GM19438 (cell line): ENCODE data around the gene BTF3L4.
"Not testable (repeated sequence)": the region's sequence is repeated elsewhere in the genome, so short reads cannot be mapped to it uniquely, and the experiment has no call there.

ENCODE experiments used
- ATAC-seq: cut with Tn5 transposase; IDR thresholded peaks from one replicate; pipeline ENCODE4 v1.9.1; 2021; ENCODE audit warnings: low read depth; ENCODE audit not compliant: unreplicated experiment

The BTF3L4 gene

GRCh38 chr1:52055066-52055865, 829 bp upstream of the BTF3L4 start, which contains the start of gene TXNDC12:
TXNDC12 (minus strand) TSS chr1:52055191; CDS start chr1:52055096, 95 bp downstream.
- ATAC-seq, result peak; percentile 49

GRCh38 chr1:52055866-52056162, 281 bp upstream of the BTF3L4 start:
- ATAC-seq, result no peak

GRCh38 chr1:52056937-52057231, 789 bp downstream of the BTF3L4 start:
- peak; percentile 40 for ATAC-seq

- no peak for ATAC-seq
These were observed 1.2 kb downstream of the BTF3L4 start for GRCh38 chr1:52057255-52057654.

- ATAC-seq, result no peak
These were observed 1.9 kb downstream of the BTF3L4 start for GRCh38 chr1:52057876-52058415.

- ATAC-seq, result no peak
These were observed 3.2 kb downstream of the BTF3L4 start for GRCh38 chr1:52059321-52059720.

- no peak for ATAC-seq
These were observed 3.8 kb downstream of the BTF3L4 start for GRCh38 chr1:52059888-52060287.

GRCh38 chr1:52060822-52061221, 4.7 kb downstream of the BTF3L4 start:
- ATAC-seq, result no peak

- no peak for ATAC-seq
These were observed 7.1 kb downstream of the BTF3L4 start for GRCh38 chr1:52063192-52063591.

- no peak for ATAC-seq
These were observed 14.6 kb downstream of the BTF3L4 start for GRCh38 chr1:52070704-52071103.

- no peak for ATAC-seq
These were observed 16.2 kb downstream of the BTF3L4 start for GRCh38 chr1:52072291-52072690.

- ATAC-seq, result not testable (repeated sequence)
These were observed 21.2 kb downstream of the BTF3L4 start for GRCh38 chr1:52077277-52077676.

- ATAC-seq, result no peak
These were observed 23.9 kb downstream of the BTF3L4 start for GRCh38 chr1:52080014-52080415.

- ATAC-seq, result not testable (repeated sequence)
These were observed 31.8 kb downstream of the BTF3L4 start for GRCh38 chr1:52087892-52088291.

- not testable (repeated sequence) for ATAC-seq
These were observed 38.2 kb downstream of the BTF3L4 start for GRCh38 chr1:52094300-52094699.

- ATAC-seq, result no peak
These were observed 40.1 kb downstream of the BTF3L4 start for GRCh38 chr1:52096216-52096615.

- no peak for ATAC-seq
These were observed 42.2 kb downstream of the BTF3L4 start for GRCh38 chr1:52098139-52098871.

- no peak for ATAC-seq
These were observed 46.4 kb downstream of the BTF3L4 start for GRCh38 chr1:52102336-52103013.

GRCh38 chr1:52111492-52111891, 55.4 kb downstream of the BTF3L4 start:
- no peak for ATAC-seq

GRCh38 chr1:52112489-52112888, 56.4 kb downstream of the BTF3L4 start:
- no peak for ATAC-seq
